Stimulated activated CD4-positive, alpha-beta T cell treated with anti-CD3 and anti-CD28 coated beads, TNF-alpha, amount 100 ng/mL, for 1 hour (primary cell): ENCODE data around the gene DLGAP1.

Experiments used
- DNase-seq, 3 donors: peaks; one replicate each; pipeline ENCODE4 v3.0.0-alpha.2; 2020; ENCODE audit warnings: low read depth in 3 of 3, low spot score in 1 of 3

Gene DLGAP1

GRCh38 chr18:3447895-3448837 is 1006.9 kb downstream of the DLGAP1 start:
- DNase-seq = peak; percentile 47 to 67 (median 65)

- DNase-seq = no peak
These were observed 1007.8 kb downstream of the DLGAP1 start for GRCh38 chr18:3447068-3447894.
